MCF 10A (cell line): ENCODE data around the gene UCP2. TPM values are rescaled to one million over a fixed set of nuclear protein-coding genes. Genes with fewer than 3 reads are reported as not detected.

Experiments
- Bru-seq: library from RNA; stranded (reverse); fragments of 400-500 nt; gene quantifications from one replicate; lab custom pipeline; 2021; lab: Mats Ljungman, UMichigan
- BruChase-seq, 2 experiments: library from RNA; stranded (reverse); fragments of 400-500 nt; gene quantifications; one replicate each; lab custom pipeline; 2021; lab: Mats Ljungman, UMichigan
- BruUV-seq: library from RNA; stranded (reverse); fragments of 400-500 nt; replicated peaks from 2 replicates; lab custom pipeline; 2021; lab: Mats Ljungman, UMichigan
- CTCF ChIA-PET: fragments of 300-600 bp; sonication (Branson Sonifier 250); formaldehyde crosslinking; extraction: SDS; loops from one replicate; lab custom pipeline; 2021; ENCODE audit warnings: antibody characterized with exemption, inconsistent platforms; lab: Yijun Ruan, JAX
- POLR2A ChIA-PET: fragments of 300-600, 350-650 bp; sonication (Branson Sonifier 250); formaldehyde crosslinking; extraction: SDS; loops from one replicate; lab custom pipeline; 2020; ENCODE audit warnings: antibody characterized with exemption, inconsistent platforms; lab: Yijun Ruan, JAX
- DNase-seq: peaks from one replicate; pipeline ENCODE4 v3.0.0-alpha.2; 2018; ENCODE audit not compliant: unreplicated experiment
- H3K27ac Mint-ChIP-seq: one replicate; pipeline ENCODE4 v1.8.0; 2022; ENCODE audit warnings: mild to moderate bottlenecking, low read depth, mixed read lengths; ENCODE audit not compliant: unreplicated experiment
- H3K27me3 Mint-ChIP-seq: one replicate; pipeline ENCODE4 v1.8.0; 2022; ENCODE audit warnings: mixed read lengths; ENCODE audit not compliant: insufficient read depth, unreplicated experiment
- H3K36me3 Mint-ChIP-seq: one replicate; pipeline ENCODE4 v1.8.0; 2022; ENCODE audit warnings: mild to moderate bottlenecking, moderate library complexity, mixed read lengths; ENCODE audit not compliant: insufficient read depth, unreplicated experiment
- H3K4me1 Mint-ChIP-seq: one replicate; pipeline ENCODE4 v1.8.0; 2022; ENCODE audit warnings: mixed read lengths; ENCODE audit not compliant: insufficient read depth, unreplicated experiment
- H3K4me3 Mint-ChIP-seq: one replicate; pipeline ENCODE4 v1.8.0; 2022; ENCODE audit warnings: mild to moderate bottlenecking, moderate library complexity, mixed read lengths; ENCODE audit not compliant: unreplicated experiment
- H3K9me3 Mint-ChIP-seq: one replicate; pipeline ENCODE4 v1.8.0; 2022; ENCODE audit warnings: mixed read lengths; ENCODE audit not compliant: unreplicated experiment
- CTCF ChIP-seq: fragments of 200-600 bp; IDR thresholded peaks from one replicate; pipeline ENCODE4 v1.8.0; 2022; ENCODE audit warnings: antibody characterized with exemption, mild to moderate bottlenecking; ENCODE audit not compliant: unreplicated experiment
- intact Hi-C: fragments of 100-400 bp; cut with micrococcal nuclease; formaldehyde crosslinking; loops from 2 replicates; pipeline ENCODE4 v1.14.1; 2022
- long read RNA-seq: library from polyadenylated mRNA; stranded (forward); transcript quantifications from one replicate; pipeline ENCODE4 v2.0.0, GENCODE V29; 2022
- total RNA-seq: library from RNA; stranded (reverse); gene quantifications from 2 replicates; pipeline ENCODE4 v1.2.3, GENCODE V29; 2022

UCP2 gene
- total RNA-seq, result not detected in 2 replicates
- percentile 9 among the genes with signal in this experiment for Bru-seq, nascent RNA
- BruChase-seq, experiment 1, labeled RNA remaining after a 6-hour chase, result percentile 9 among the genes with signal in this experiment
- BruChase-seq, experiment 2, labeled RNA remaining after a 2-hour chase, result not detected
- long read RNA-seq, result 0 reads

- H3K4me3 Mint-ChIP-seq, result no peak within 1 kb of the TSS
- intact Hi-C loops, result no loop called here
- peaks cover 6% of the 10 kb centered on the region for H3K4me1 Mint-ChIP-seq
- H3K27ac Mint-ChIP-seq, result no peak within 1 kb of the TSS
- no peak for TF ChIP-seq CTCF
- no peaks in the 10 kb centered on the region for H3K36me3 Mint-ChIP-seq
- no peaks in the 10 kb centered on the region for H3K9me3 Mint-ChIP-seq
- ChIA-PET CTCF (interaction anchor here (0.5 to 2.1 kb wide), 2 partner anchors 19 to 737 kb away, joined by 3 to 8 read pairs; no protein-coding TSS in a partner anchor), POLR2A (no interaction called here)
- H3K27me3 Mint-ChIP-seq, result no peaks in the 10 kb centered on the region
- BruUV-seq, result no TSS peak
- DNase-seq, result no peak
These were observed at the start of gene UCP2 for GRCh38 chr11:73982595-73982989. Gene UCP2, minus strand, starts transcription at chr11:73982843. Its CDS starts 4,465 bp downstream, at chr11:73978378.

- Mint-ChIP-seq H3K9me3 (no peaks in the 10 kb centered on the region), H3K27ac (no peak overlapping the region), H3K4me1 (no peaks in the 10 kb centered on the region), H3K27me3 (no peaks in the 10 kb centered on the region), H3K36me3 (peaks cover 30% of the 10 kb centered on the region), H3K4me3 (no peak overlapping the region)
- intact Hi-C loops, result no loop called here
- ChIA-PET POLR2A (no interaction called here), CTCF (no interaction called here)
- no peak for DNase-seq
- no peak for TF ChIP-seq CTCF
- no TSS peak for BruUV-seq
These were observed 48.4 kb upstream of the UCP2 start for GRCh38 chr11:74030723-74031676.

- intact Hi-C loops, result no loop called here
- Mint-ChIP-seq H3K27ac (no peak overlapping the region), H3K27me3 (no peaks in the 10 kb centered on the region), H3K9me3 (no peaks in the 10 kb centered on the region), H3K4me1 (peaks cover 11% of the 10 kb centered on the region), H3K36me3 (peaks cover 14% of the 10 kb centered on the region), H3K4me3 (no peak overlapping the region)
- BruUV-seq, result no TSS peak
- POLR2A ChIA-PET, result interaction anchor here (0.6 kb wide), 1 partner anchor 174 kb away, joined by 3 read pairs; no protein-coding TSS in a partner anchor
- CTCF ChIA-PET, result no interaction called here
- DNase-seq, result peak; percentile 45
- TF ChIP-seq CTCF, result no peak
These were observed 43.0 kb upstream of the UCP2 start for GRCh38 chr11:74025467-74026166.
